B cell (primary cell): ENCODE results near the gene GPR160. TPM values are rescaled to one million over a fixed set of nuclear protein-coding genes. Genes with fewer than 3 reads are reported as not detected.

Experiments
- ATAC-seq: fragments of 200-7000 bp; cut with Tn5 transposase; one replicate; pipeline ENCODE4 v1.10.0; 2021; ENCODE audit warnings: low read depth, mild to moderate bottlenecking, moderate number of reproducible peaks, moderate library complexity
- CTCF ChIA-PET: fragments of 350-600 bp; sonication (Branson Sonifier 250); formaldehyde crosslinking; loops from one replicate; lab custom pipeline; 2021; ENCODE audit warnings: antibody characterized with exemption, inconsistent platforms; lab: Charles Lee
- POLR2A ChIA-PET: fragments of 350-600 bp; sonication (Branson Sonifier 250); formaldehyde crosslinking; loops from one replicate; lab custom pipeline; 2021; ENCODE audit warnings: antibody characterized with exemption; lab: Charles Lee
- DNase-seq: peaks from one replicate; pipeline ENCODE4 v3.0.0; 2013
- H2AFZ ChIP-seq: 2 replicates; pipeline ENCODE4 v1.6.1; 2012; ENCODE audit warnings: mild to moderate bottlenecking, low read depth, low read length; ENCODE audit not compliant: insufficient read depth, poor library complexity, severe bottlenecking
- H3K27ac ChIP-seq, 2 donors: 1 replicate in 1 of 2; 2 replicates in 1 of 2; pipeline ENCODE4 v1.5.1; 2012 to 2013; ENCODE audit warnings: low read length in 2 of 2, mild to moderate bottlenecking in 2 of 2, moderate library complexity in 1 of 2
- H3K27me3 ChIP-seq, 4 experiments: fragments of 200-600 bp in 1 of 4; sonication (generic) in 1 of 4; replicated peaks in 1 of 4; 1 replicate in 2 of 4; 2 replicates in 2 of 4; pipeline versions ENCODE4 v1.6.1 to v1.7.0; 2013 to 2016; ENCODE audit warnings: low read length in 3 of 4, mild to moderate bottlenecking in 2 of 4, mixed read lengths in 1 of 4, moderate library complexity in 1 of 4; ENCODE audit not compliant: insufficient read depth in 4 of 4, control insufficient read depth in 3 of 4; ENCODE audit errors: control extremely low read depth in 1 of 4
- H3K36me3 ChIP-seq, 2 experiments: replicated peaks in 1 of 2; 1 replicate in 1 of 2; 2 replicates in 1 of 2; pipeline versions ENCODE4 v1.6.1 to v1.7.1; 2013; ENCODE audit warnings: low read length in 1 of 2; ENCODE audit not compliant: insufficient read depth in 2 of 2, control insufficient read depth in 1 of 2; ENCODE audit errors: control extremely low read depth in 1 of 2, extremely low read depth in 1 of 2
- H3K4me1 ChIP-seq, 2 donors: fragments of 200-600 bp in 1 of 2; sonication (generic) in 1 of 2; 1 replicate in 1 of 2; 2 replicates in 1 of 2; pipeline versions ENCODE4 v1.5.1 to v1.6.1; 2013 to 2017; ENCODE audit warnings: low read length in 2 of 2; ENCODE audit not compliant: control insufficient read depth in 2 of 2, insufficient read depth in 2 of 2
- H3K4me2 ChIP-seq: replicated peaks from 2 replicates; pipeline ENCODE3; 2012; ENCODE audit warnings: mild to moderate bottlenecking, low read depth, low read length; ENCODE audit not compliant: poor library complexity, severe bottlenecking
- H3K4me3 ChIP-seq, 5 experiments: fragments of 200-600 bp in 1 of 5; sonication (generic) in 1 of 5; 1 replicate in 3 of 5; 2 replicates in 2 of 5; pipeline versions ENCODE4 v1.5.1 to v1.7.0; 2011 to 2016; ENCODE audit warnings: low read length in 4 of 5, mild to moderate bottlenecking in 4 of 5, low read depth in 2 of 5, control low read depth in 1 of 5, moderate library complexity in 1 of 5; ENCODE audit not compliant: insufficient read depth in 1 of 5; ENCODE audit errors: control extremely low read depth in 1 of 5, extremely low read depth in 1 of 5
- H3K79me2 ChIP-seq: fragments of 200-600 bp; sonication (generic); one replicate; pipeline ENCODE4 v1.6.0; 2016; ENCODE audit warnings: low read length; ENCODE audit not compliant: control insufficient read depth, insufficient read depth
- H3K9ac ChIP-seq: fragments of 200-600 bp; sonication (generic); 2 replicates; pipeline ENCODE4 v1.6.1; 2017; ENCODE audit warnings: mild to moderate bottlenecking, low read length, moderate library complexity
- H3K9me3 ChIP-seq, 3 donors: one replicate each; pipeline versions ENCODE4 v1.6.1 to v1.7.1; 2013; ENCODE audit warnings: low read length in 2 of 3; ENCODE audit not compliant: control insufficient read depth in 2 of 3, insufficient read depth in 1 of 3; ENCODE audit errors: control extremely low read depth in 1 of 3
- H4K20me1 ChIP-seq: 2 replicates; pipeline ENCODE4 v1.6.0; 2012; ENCODE audit warnings: mild to moderate bottlenecking, low read length; ENCODE audit not compliant: insufficient read depth, control insufficient read depth, poor library complexity, severe bottlenecking
- H3K27ac Mint-ChIP-seq: one replicate; pipeline ENCODE4 v1.8.0; 2021; ENCODE audit warnings: mixed read lengths
- H3K27me3 Mint-ChIP-seq: one replicate; pipeline ENCODE4 v1.8.0; 2021; ENCODE audit warnings: mixed read lengths
- H3K4me1 Mint-ChIP-seq: one replicate; pipeline ENCODE4 v1.8.0; 2021; ENCODE audit warnings: mixed read lengths
- H3K4me3 Mint-ChIP-seq: one replicate; pipeline ENCODE4 v1.8.0; 2021; ENCODE audit warnings: mixed read lengths
- H3K9me3 Mint-ChIP-seq: one replicate; pipeline ENCODE4 v1.8.0; 2022; ENCODE audit warnings: mixed read lengths; ENCODE audit not compliant: insufficient read depth
- CTCF ChIP-seq: fragments of 200-600 bp; IDR thresholded peaks from one replicate; pipeline ENCODE4 v1.8.0; 2022; ENCODE audit warnings: antibody characterized with exemption, mild to moderate bottlenecking
- EZH2 ChIP-seq: IDR thresholded peaks from 2 replicates; pipeline ENCODE4 v1.6.1; 2012; ENCODE audit warnings: borderline replicate concordance, low read depth, mild to moderate bottlenecking, moderate library complexity, low read length; ENCODE audit not compliant: insufficient read depth, poor library complexity, severe bottlenecking
- WGBS: methylation state at CpG from one replicate; pipeline ENCODE4 v1.1.5; 2013; ENCODE audit warnings: missing lambda C conversion rate; ENCODE audit not compliant: insufficient coverage; 5-methylcytosine and 5-hydroxymethylcytosine counted together
- intact Hi-C: fragments of 100-400 bp; cut with micrococcal nuclease; formaldehyde crosslinking; loops from one replicate; pipeline ENCODE4 v1.10.0; 2022
- polyA plus RNA-seq: library from polyadenylated mRNA; depleted of rRNA; stranded (reverse); fragments of >200 nt; gene quantifications from 2 replicates; pipeline ENCODE4 v1.2.3, GENCODE V29; 2012
- total RNA-seq, 2 donors: library from RNA; stranded (reverse); fragments of 120-200 nt in 1 of 2; gene quantifications; 1 replicate in 1 of 2; 2 replicates in 1 of 2; pipeline versions ENCODE4 v1.2.3 to v1.2.4, GENCODE V29; 2013 to 2022

GPR160 gene
- total and polyA plus RNA-seq, 2 donors (not counting 1 experiment from before 2014, with no cell fraction given), result 17.4 to 17.5 TPM

- no peaks in the 10 kb centered on the region for H4K20me1 ChIP-seq
- ChIA-PET CTCF (interaction anchor here (0.8 to 3.3 kb wide), 12 partner anchors 9 to 276 kb away, joined by 3 to 30 read pairs (median 4); partner anchors contain the start of gene SEC62), POLR2A (interaction anchor here (0.6 kb wide), 2 partner anchors 142 to 174 kb away, joined by 3 to 6 read pairs; no protein-coding TSS in a partner anchor)
- H3K4me2 ChIP-seq, result peak overlapping the region; percentile 95
- peaks cover 39% of the 10 kb centered on the region for H3K4me1 Mint-ChIP-seq
- intact Hi-C loops, result loop anchor here (1.0 to 5.0 kb wide), 11 partner anchors 16 to 774 kb away; partner anchors contain the start of genes LRRC34, LRRIQ4, PHC3 and SKIL
- H3K36me3 ChIP-seq, result peaks cover 0 to 9% of the 10 kb centered on the region in 2 experiments
- peak overlapping the region; percentile 90 for H2AFZ ChIP-seq
- DNase-seq (peak; percentile 77), ATAC-seq (peak; percentile 43)
- no peaks in the 10 kb centered on the region for H3K9me3 Mint-ChIP-seq
- TF ChIP-seq EZH2, result no peak
- peak; percentile 47 for TF ChIP-seq CTCF
- peaks cover 0 to 3% (median 0%) of the 10 kb centered on the region in 3 donors for H3K9me3 ChIP-seq
- no peaks in the 10 kb centered on the region for H3K27me3 ChIP-seq
- H3K4me1 ChIP-seq, result peaks cover 6 to 24% of the 10 kb centered on the region in 2 donors
- peak overlapping the region; percentile 28 to 48 for H3K27ac ChIP-seq
- peaks cover 4% of the 10 kb centered on the region for H3K79me2 ChIP-seq
- H3K9ac ChIP-seq, result peak overlapping the region; percentile 79
- H3K27ac Mint-ChIP-seq, result peak overlapping the region; percentile 89
- H3K4me3 Mint-ChIP-seq, result peak overlapping the region; percentile 93
- no peaks in the 10 kb centered on the region for H3K27me3 Mint-ChIP-seq
- under 1% methylated on average over 39 of the region's 51 CpGs for WGBS
- H3K4me3 ChIP-seq, result peak overlapping the region; percentile 66 to 91 (median 83)
Observed at GRCh38 chr3:170038434-170039110, 777 bp downstream of the GPR160 start.

DNA sequence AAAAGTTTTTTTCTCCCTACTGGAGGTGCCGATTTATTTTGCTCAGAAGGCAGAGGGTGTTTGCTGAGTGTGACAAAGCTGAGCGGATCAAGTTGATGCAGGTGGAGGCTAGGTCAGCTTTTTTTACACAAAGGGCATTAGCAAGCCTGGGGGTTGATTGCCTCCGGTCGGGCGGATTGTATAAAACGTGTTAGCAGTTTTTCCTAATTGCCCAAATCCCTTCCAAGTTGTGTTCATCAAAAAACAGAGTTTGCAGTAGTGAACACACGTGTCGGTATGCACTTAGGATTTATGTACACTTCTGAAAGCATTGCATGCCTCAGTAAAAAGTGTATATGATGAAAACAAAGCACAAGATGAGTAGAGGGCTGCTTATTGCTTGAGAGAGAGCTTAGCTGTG is 2.6 kb downstream of the GPR160 start:
- Histone ChIP-seq H3K79me2 (peaks cover 13% of the 10 kb centered on the region), H4K20me1 (no peaks in the 10 kb centered on the region), H3K9ac (no peak overlapping the region), H3K27ac (no peak overlapping the region), H3K27me3 (no peaks in the 10 kb centered on the region), H3K36me3 (peaks cover 0 to 9% of the 10 kb centered on the region in 2 experiments), H3K4me1 (peaks cover 13 to 36% of the 10 kb centered on the region in 2 donors), H3K4me3 (no peak overlapping the region), H2AFZ (no peak overlapping the region), H3K4me2 (no peak overlapping the region), H3K9me3 (no peaks in the 10 kb centered on the region)
- Mint-ChIP-seq H3K9me3 (no peaks in the 10 kb centered on the region), H3K27ac (peak overlapping the region; percentile 23), H3K4me1 (peaks cover 49% of the 10 kb centered on the region), H3K27me3 (no peaks in the 10 kb centered on the region), H3K4me3 (peak overlapping the region; percentile 10)
- DNase-seq (no peak), ATAC-seq (no peak)
- WGBS, result 87% methylated on average over 8 of the region's 8 CpGs
- POLR2A ChIA-PET, result no interaction called here
- no peak for TF ChIP-seq EZH2
- TF ChIP-seq CTCF, result no peak
- CTCF ChIA-PET, result interaction anchor here (0.9 to 3.3 kb wide), 7 partner anchors 10 to 176 kb away, joined by 3 to 30 read pairs (median 5); partner anchors contain the start of gene SEC62
- intact Hi-C loops, result no loop called here
